Glomerular visceral epithelial cell (primary cell): ENCODE results near the gene PPL.
A peak's percentile ranks its signal among the peaks of the same experiment; 100 is the strongest.

Source experiments
- DNase-seq: peaks from one replicate; pipeline ENCODE4 v3.0.0-alpha.2; 2016; ENCODE audit errors: extremely low spot score

PPL gene

DNA sequence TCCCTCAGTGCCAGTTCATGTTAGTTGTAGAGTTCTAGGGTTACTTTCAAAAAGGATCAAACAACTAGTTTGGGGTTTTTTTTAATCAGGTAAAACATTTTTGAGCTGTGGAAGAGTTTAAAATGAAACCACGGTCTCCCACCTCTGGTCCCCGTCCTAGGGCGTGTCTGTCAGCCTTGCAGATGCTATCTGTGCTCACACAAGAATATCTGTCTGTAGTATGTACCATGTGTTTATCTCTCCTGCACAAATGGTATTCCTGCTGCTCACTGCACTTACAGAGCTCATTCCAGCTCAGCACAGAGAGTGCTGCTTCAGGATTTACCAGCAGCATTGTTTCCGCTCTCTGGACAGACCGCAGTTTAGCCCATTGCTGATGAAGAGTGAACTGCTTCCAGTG, 50.8 kb downstream of the PPL start:
- DNase-seq, result no peak

GRCh38 chr16:4884972-4885874, 51.7 kb downstream of the PPL start:
- DNase-seq, result no peak

DNA sequence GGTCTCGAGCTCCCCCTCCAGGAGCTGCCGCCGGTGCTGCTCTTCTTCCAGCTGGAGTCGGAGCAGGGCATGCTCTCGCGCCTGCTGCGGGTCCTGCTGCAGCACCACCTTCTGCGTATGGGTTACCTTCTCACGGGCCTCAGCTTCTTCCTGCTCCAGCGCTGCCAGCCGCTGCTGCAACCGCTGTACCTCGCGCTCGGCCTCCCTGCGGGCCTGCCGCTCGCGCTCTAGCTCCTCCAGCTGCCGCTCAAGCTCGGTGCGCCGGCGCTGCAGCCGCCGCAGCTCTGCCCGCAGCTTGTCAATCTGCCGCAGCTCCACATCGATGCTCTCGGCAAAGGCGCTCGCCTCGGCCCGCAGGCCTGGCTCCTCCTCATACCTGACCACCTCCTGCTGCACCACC, 52.7 kb downstream of the PPL start:
- no peak for DNase-seq

- DNase-seq, result no peak
Observed at GRCh38 chr16:4883501-4883900, 53.4 kb downstream of the PPL start.

DNA sequence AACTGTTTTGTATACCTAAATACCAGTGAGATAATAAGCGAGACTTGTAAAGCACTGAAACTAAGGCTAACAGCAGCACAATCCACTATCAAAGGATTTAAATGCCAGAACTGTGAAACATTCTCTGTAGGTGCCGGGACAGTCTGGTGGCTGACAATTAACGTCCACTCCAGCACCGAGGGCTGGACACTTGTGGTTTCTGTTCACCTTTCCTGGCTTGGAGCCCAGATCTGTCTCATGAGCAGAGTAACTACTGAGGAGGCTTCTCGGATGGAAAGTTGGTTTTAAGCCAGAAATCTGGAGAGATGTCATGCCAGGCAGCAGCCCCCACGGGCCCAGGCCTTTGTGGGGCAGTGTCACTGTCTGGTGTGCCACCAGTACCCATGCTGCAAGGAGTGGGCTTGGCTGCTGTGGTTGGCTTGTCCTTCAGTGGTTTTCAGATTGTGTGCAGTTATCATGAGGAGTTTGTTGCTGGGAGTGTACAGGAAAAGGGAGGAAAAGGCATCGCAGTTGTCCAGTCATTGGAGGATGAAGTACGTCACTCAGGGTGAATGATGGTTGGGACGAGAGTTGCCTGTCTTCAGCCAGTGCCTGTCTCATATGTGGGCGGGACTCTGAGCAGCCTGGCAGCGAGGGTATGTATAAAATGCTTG, 54.2 kb downstream of the PPL start:
- peak; percentile 92 for DNase-seq

DNA sequence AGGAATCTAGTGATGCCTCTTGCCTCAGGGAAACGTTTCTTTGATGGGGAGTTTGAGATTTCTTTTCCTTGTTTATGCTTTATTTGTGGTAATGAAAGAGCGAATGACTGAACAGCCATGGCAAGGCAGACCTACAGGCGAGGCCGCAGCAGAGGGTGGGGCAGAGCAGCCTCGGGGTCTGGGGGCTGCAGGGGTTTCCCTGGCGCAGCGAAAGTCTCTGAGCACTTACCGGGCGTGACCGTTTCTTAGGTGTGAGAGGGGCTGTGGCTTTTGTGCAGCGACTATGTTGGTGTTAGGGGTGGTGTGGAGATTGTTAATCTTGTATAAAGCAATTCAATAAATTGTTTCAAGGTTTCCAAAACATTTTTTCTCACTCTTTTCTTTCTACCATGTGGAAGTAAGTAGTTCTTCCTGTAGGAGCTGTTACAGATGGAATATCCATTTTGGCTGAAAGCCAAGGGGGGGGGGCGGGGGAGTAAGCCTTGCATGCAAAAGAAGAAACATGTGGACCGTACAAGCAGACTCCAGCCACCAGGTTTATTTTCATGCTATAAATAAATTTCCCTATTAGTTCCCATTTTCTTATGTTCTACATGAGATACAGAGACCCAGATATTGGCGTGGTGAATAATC, 54.8 kb downstream of the PPL start:
- DNase-seq, result peak; percentile 69

DNA sequence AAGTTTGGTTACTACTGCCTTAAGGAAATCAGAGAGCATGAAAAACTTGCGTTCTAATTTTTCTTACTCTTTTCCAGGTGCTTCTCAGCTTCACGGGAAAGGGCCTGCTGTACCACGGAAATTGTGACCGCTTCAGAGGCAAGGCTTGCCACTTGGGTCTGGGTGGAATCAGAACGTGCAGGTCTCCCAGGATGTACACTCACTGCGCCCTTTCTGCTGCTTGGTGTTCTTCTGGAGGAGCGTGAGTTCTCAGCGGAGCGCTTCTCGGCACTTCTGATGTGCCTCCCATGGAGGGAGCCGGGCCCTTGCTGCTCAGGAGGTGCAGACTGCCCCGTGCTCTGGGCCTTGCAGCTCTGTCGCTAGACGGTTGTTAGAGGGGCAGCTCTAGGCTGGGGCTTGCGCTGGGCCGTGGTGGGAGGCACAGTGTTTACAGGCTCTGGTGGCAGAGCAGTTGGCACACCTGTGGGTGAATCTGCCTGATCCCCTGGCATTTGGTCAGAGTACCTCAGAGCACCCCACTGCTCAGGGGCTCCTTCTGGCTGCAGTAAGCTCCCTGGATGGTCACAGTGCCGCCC, 56.9 kb downstream of the PPL start:
- no peak for DNase-seq

DNA sequence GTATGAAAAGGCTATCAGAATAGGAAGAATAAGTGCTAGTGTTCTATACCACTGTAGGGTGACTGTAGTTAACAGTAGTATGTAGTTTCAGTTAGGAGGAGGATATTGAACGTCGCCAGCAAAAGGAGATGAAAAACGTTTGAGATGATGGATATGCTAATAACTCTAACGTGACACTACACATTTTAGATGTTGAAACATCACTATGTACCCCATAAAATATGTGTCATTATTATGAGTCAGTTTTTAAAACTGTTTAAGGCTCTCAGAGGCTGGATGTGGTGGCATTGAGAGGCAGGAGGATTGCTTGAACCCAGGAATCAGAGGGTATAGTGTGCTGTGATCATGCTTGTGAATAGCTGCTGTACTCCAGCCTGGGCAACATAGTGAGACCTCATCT, 57.9 kb downstream of the PPL start:
- DNase-seq, result no peak

DNA sequence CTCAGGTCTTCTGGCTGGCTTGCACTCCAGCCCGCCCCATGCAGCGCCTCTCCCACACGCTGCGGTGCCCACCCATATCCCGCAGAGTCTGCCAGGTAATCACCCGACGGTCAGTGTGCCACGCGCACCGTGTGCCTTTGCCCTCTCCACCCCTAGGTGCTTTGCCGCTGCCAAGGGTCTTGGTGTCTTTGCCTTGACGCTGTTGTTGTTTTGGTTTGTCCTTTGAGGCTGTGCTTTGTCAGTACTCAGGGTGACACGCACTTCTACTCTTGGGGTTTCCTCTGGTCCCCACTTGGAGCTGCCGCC, 59.6 kb downstream of the PPL start:
- DNase-seq, result no peak

DNA sequence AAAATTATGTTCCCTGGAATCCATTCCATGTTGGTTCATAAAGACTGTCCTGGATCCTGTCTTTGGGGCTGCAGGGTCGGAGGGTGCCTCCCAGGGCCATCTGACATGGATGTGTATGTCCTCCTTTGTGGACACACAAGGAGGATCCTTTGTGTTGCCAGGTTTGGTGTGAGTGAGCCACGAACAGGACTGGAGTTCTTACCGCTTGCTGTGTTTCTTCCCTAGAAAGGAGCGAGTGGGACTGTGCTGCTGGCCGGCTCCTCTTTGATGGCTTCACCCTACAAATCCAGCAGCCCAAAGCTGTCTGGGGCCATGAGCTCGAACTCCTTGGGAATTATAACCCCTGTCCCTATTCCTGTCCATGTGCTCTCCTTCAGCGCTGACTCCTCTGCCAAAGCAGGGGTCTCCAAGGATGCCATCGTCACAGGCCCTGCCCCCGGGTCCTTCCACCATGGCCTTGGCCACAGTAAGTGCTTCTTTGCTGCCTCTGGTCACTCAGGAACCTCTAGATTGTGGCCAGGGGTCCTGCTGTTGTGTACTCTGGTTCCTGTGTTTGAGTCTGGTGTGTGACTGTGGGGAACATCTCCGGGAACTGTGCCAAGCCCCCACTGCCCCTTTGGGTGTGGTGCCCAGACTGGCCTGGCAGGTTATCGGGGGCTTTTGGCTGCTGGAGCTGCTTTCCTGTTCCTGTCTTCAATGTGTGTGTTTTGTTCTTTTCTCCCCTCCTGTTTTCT, 60.1 kb downstream of the PPL start:
- no peak for DNase-seq

- DNase-seq, result no peak
Observed at GRCh38 chr16:4874666-4875065, 62.3 kb downstream of the PPL start.

DNA sequence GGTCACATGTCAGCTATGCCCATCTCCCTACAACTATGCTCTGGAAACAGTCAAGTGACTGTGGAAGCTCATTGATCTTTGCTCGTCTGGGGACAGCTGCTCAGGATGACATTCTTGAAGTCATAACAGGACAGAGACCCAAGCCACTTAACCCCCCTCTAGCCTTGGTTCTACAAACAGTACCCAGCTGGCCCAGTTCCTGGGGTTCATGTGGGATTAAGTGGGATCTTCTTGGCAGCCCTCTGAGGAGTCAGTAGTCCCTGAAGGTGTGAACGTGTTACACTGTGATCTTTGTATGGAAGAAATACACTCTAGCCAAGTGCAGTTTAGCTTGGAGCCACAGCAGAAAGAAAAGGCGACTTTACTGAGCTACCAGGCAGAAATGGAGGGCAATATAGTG, 63.9 kb downstream of the PPL start:
- no peak for DNase-seq

DNA sequence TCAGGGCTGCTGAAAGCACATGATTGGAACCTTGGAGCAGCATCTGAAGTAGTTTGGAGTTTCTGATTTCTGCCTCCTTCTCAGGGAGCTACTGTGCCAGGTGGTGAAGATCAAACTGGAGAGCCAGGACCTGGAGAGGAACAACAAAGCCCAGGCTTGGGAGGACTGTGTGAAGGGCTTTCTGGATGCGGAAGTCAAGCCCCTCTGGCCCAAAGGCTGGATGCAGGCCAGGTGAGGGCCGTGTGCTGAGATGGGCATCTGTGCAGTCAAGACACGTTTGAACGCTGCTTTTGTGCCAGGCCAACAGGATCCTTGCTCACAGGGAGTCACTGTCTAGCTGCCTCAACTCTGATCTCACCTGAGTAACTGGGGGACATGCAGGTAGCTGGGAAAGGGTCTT, 65.9 kb downstream of the PPL start:
- no peak for DNase-seq

- DNase-seq, result no peak
Observed at GRCh38 chr16:4870138-4870671, 66.7 kb downstream of the PPL start.

DNA sequence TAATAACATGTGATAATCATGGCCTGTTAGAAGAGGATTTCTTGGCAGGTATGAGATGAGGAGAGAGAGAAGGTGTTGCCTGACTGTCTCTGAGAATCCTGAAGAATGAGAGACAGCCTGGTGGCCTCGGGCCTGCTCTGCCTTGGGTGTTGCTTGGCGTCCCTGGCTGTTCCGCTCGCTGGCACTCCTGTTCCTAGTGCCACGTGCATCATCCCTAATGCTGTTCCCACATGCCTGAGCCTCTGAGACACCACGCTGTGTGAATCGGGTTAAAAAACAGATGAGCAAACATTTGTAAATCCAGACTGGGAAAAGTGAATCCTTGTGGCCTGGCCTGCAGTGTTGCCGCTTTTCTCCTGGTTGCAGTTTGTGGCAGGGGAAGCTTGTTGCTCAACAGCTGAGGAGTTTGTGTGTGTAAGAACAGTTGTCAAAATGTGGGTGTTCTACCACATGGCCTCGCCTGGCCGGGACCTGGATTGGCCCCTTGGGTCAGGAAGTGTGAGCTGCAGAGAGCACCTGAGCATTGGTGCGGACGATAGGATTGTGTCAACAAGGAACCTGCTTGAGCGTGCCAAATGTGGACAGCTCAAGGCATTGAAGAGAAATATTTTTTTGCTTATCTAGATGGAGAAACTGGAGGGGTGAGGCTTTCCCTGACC, 67.7 kb downstream of the PPL start:
- no peak for DNase-seq

DNA sequence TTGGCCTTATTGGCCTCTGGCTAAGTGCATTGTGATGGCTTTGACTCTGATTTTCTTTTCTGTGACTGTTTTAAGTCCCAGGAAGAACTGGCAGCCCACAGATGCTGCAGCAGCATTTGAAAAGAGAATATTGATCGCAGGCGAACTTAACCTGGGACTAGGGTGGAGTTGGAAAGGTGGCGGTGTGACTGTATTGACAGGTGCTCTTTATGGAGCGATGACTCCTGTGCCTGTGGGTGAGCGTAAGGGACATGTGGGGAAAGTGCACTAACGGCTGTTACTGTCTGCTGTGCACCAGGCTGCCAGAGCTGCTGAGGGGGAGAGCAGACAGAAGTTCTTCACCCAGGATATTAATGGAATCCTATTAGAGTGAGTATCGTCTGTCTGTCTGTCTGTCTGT, 68.4 kb downstream of the PPL start:
- no peak for DNase-seq

- DNase-seq, result peak; percentile 25
Observed at GRCh38 chr16:4868026-4868425, 68.9 kb downstream of the PPL start.

GRCh38 chr16:4866586-4866985, 70.4 kb downstream of the PPL start:
- no peak for DNase-seq

DNA sequence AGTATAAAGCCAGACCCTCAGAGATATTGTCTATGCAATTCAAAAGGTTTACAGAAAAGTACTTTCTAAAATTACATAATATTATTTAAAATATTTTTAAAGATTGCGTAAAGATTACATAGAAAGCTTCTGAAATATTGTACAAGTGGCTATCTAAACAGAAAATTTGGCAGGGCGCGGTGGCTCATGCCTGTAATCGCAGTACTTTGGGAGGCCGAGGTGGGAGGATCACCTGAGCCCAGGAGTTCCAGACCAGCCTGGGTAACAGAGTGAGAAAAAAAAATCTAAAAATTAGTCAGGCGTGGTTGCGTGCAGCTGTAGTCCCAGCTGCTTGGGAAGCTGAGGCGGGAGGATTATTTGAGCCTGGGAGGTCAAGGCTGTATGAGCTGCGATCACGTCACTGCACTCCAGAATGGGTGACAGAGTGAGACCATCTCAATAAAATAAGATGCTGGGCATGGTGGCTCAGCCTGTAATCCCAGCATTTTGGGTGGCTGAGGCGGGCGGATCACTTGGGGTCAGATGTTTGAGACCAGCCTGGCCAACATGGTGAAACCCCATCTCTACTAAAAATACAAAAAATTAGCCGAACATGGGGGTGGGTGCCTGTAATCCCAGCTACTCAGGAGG, 71.6 kb downstream of the PPL start:
- no peak for DNase-seq

DNA sequence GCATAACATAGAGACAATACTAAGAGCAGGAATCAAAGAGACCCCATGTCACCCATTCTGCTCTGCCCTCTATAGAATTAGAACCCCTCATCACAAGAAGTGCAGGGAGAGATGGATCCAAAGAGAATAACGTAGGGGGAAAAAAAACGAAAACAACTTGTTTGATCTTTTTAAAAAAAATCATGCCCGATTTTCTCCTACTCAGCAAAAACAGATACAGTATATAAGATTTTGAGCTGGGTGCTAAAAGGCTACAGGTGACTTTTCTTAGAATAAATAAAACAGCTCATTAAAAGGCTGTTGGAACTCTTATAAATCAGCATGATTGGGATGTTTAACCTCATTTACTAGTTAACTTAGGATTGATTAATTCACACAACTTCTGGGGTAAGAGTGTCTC, 72.2 kb downstream of the PPL start:
- DNase-seq, result no peak

DNA sequence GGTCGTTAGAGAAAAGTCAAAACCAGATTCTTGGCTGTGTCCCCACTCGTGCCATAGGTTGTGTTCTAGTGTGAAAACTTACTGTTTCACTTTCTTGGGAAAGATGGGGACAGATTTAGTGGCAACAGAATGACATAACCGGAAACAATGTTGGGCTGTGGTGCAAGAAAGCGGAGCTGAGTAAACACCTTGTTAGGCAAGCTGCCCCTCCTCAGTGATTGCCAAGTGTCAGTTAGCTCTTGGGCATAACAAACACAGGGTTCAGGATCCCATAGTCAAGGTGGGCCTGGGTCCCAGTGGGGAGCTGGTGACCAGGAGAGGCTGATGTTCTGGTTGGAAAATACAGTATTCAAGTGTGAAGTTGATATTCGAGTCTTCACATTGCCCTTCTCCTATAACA, 74.3 kb downstream of the PPL start:
- DNase-seq, result no peak
